Heart right ventricle (tissue), 16 donors: ENCODE data around the gene TSC22D1. TPM values are rescaled to one million over a fixed set of nuclear protein-coding genes. Genes with fewer than 3 reads are reported as not detected.

ENCODE experiments used
- ATAC-seq, 8 donors: fragments of 200-7000 bp; cut with Tn5 transposase; one replicate each; pipeline ENCODE4 v1.9.1; 2020; ENCODE audit warnings: mild to moderate bottlenecking in 8 of 8, moderate library complexity in 8 of 8, moderate number of reproducible peaks in 1 of 8
- DNase-seq, 2 donors: peaks; one replicate each; pipeline ENCODE4 v3.0.0-alpha.2; 2020
- H3K27ac ChIP-seq, 10 donors: fragments of 200-600 bp; sonication (generic) in 2 of 10; one replicate each; pipeline versions ENCODE4 v1.5.0 to v1.8.0; 2020 to 2022; ENCODE audit warnings: mild to moderate bottlenecking in 3 of 10
- H3K27me3 ChIP-seq, 7 donors: fragments of 200-600 bp; one replicate each; pipeline ENCODE4 v1.8.0; 2021 to 2022; ENCODE audit warnings: mild to moderate bottlenecking in 2 of 7
- H3K36me3 ChIP-seq, 9 donors: fragments of 200-600 bp; sonication (generic) in 1 of 9; one replicate each; pipeline versions ENCODE4 v1.5.0 to v1.8.0; 2020 to 2022; ENCODE audit warnings: mild to moderate bottlenecking in 2 of 9
- H3K4me1 ChIP-seq, 9 donors: fragments of 200-600 bp; sonication (generic) in 1 of 9; one replicate each; pipeline versions ENCODE4 v1.5.0 to v1.8.0; 2020 to 2022; ENCODE audit warnings: mild to moderate bottlenecking in 4 of 9
- H3K4me3 ChIP-seq, 10 donors: fragments of 200-600 bp; sonication (generic) in 2 of 10; one replicate each; pipeline versions ENCODE4 v1.5.0 to v1.8.0; 2020 to 2022; ENCODE audit warnings: mild to moderate bottlenecking in 7 of 10, moderate library complexity in 2 of 10
- H3K9me3 ChIP-seq, 11 donors: fragments of 200-600 bp in 10 of 11; sonication (generic) in 2 of 11; one replicate each; pipeline versions ENCODE4 v1.5.0 to v1.8.0; 2013 to 2022; ENCODE audit warnings: mild to moderate bottlenecking in 2 of 11, control low read depth in 1 of 11, moderate library complexity in 1 of 11
- WGBS, 2 donors: extraction: QIAGEN DNeasy Blood & Tissue Kit; methylation state at CpG; one replicate each; pipeline ENCODE4 v1.1.7; 2013; ENCODE audit warnings: inconsistent platforms in 1 of 2; 5-methylcytosine and 5-hydroxymethylcytosine counted together
- intact Hi-C, 10 donors: fragments of 100-400 bp; cut with DNase I; formaldehyde crosslinking; loops; one replicate each; pipeline versions ENCODE4 v1.11.1 to v1.14.2; 2022
- polyA plus RNA-seq, 2 donors: library from polyadenylated mRNA; stranded (reverse); fragments of 200-250 nt; gene quantifications; one replicate each; pipeline ENCODE4 v1.2.3, GENCODE V29; 2013
- total RNA-seq, 10 donors: library from RNA; stranded (reverse); fragmentation: NEBNext Ultra II Directional in 3 of 10; extraction: Animal tissue kit (Norgen Biotek cat#: 25700) in 3 of 10; gene quantifications; one replicate each; pipeline versions ENCODE4 v1.2.1 to v1.2.4, GENCODE V29; 2021 to 2023
- TF ChIP-seq, protein P1 (sequence below), 9 donors: fragments of 200-600 bp; sonication (generic) in 2 of 9; IDR thresholded peaks; one replicate each; pipeline versions ENCODE4 v1.5.0 to v1.8.0; 2021 to 2022; ENCODE audit warnings: antibody characterized with exemption in 9 of 9, mild to moderate bottlenecking in 5 of 9, moderate library complexity in 1 of 9
- donor health status: Arrhythmogenic right ventricular cardiomyopathy.
- donor health status: ischemic (EF 13 %, LVEDD 7.1; RV severe dilation, severe dysfunction).
- donor health status: healthy with polysubstance abuse.
- donor health status: DM: no; HTN: yes; CAD: no.
- donor health status: DM: no; HTN: no; CAD: no.
- donor health status: ischemic (EF 25% LVEDD 6.9; RV normal size, moderate dysfunction).
- donor health status: ischemic (EF 25% LVEDD 5.7; RV mildly dilated, moderate dysfunction).
- donor health status: healthy.
- donor health status: DM: yes; HTN: yes; CAD: no.
- donor health status: Ischemic cardiomyopathy.
- donor health status: ischemic (EF 35%, LVEDD 5.7; RV mildly dilated, moderate dysfunction).
- donor health status: nonischemic (EF 11% LVEDD 7.7; RV severe dilation, severe dysfunction).
- donor health status: DM: yes; HTN: yes; CAD: no.
- donor health status: PGD.
- donor health status: ischemic (EF 29% LVEDD 5.4; RV normal size, mild dysfunction).
- donor health status: nonischemic (EF 23%, LVEDD 6.1; RV moderate dilation, normal function).

The TSC22D1 gene
- total and polyA plus RNA-seq, 12 donors, result 48.5 to 200 (median 113) TPM

- intact Hi-C loops, result loop anchor here in 6 of 10 donors (1.0 to 10.0 kb wide), 14 partner anchors 79 to 398 kb away; no protein-coding TSS in a partner anchor
- peak overlapping the region; percentile 86 to 98 (median 97) for H3K27ac ChIP-seq
- no peaks in the 10 kb centered on the region for H3K36me3 ChIP-seq
- TF ChIP-seq, protein P1, sequence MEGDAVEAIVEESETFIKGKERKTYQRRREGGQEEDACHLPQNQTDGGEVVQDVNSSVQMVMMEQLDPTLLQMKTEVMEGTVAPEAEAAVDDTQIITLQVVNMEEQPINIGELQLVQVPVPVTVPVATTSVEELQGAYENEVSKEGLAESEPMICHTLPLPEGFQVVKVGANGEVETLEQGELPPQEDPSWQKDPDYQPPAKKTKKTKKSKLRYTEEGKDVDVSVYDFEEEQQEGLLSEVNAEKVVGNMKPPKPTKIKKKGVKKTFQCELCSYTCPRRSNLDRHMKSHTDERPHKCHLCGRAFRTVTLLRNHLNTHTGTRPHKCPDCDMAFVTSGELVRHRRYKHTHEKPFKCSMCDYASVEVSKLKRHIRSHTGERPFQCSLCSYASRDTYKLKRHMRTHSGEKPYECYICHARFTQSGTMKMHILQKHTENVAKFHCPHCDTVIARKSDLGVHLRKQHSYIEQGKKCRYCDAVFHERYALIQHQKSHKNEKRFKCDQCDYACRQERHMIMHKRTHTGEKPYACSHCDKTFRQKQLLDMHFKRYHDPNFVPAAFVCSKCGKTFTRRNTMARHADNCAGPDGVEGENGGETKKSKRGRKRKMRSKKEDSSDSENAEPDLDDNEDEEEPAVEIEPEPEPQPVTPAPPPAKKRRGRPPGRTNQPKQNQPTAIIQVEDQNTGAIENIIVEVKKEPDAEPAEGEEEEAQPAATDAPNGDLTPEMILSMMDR (IDR thresholded peaks at IDR 0.05), result no peak
- H3K4me1 ChIP-seq, result peaks cover 4 to 53% (median 42%) of the 10 kb centered on the region in 9 donors
- H3K4me3 ChIP-seq, result peak overlapping the region; percentile 68 to 98 (median 94)
- peak in 5 of 8 donors; percentile 7 to 54 (median 21) for ATAC-seq
- no peaks in the 10 kb centered on the region for H3K27me3 ChIP-seq
- H3K9me3 ChIP-seq, result no peaks in the 10 kb centered on the region
- DNase-seq, result no peak
- 0% methylated on average over 72 to 110 of the region's 111 CpGs for WGBS, 2 donors
Observed at GRCh38 chr13:44576351-44577235, 463 bp upstream of the TSC22D1 start.

DNA sequence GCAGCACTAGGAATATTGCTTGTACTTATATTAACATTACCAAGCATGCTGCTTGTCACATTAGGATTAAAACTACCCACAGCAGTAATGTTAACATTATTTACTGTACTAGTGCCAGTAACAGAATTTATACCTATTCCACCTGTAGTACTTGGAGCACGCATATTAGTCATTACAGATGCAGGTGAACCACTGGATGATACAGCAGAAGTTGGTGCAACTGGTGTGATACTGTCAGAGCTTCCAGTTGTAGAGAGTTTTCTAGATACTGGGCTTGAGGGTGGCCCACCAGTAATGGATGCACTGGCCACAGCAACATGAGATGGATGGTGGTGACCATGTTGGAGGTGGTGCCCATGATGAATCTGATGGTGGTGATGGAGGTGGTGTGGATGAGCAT is 1.1 kb downstream of the TSC22D1 start:
- H3K9me3 ChIP-seq, result no peaks in the 10 kb centered on the region
- ATAC-seq (no peak), DNase-seq (no peak)
- no peaks in the 10 kb centered on the region for H3K27me3 ChIP-seq
- intact Hi-C loops, result loop anchor here in 6 of 10 donors (5.0 to 10.0 kb wide), 12 partner anchors 78 to 400 kb away; no protein-coding TSS in a partner anchor
- peaks cover 4 to 69% (median 52%) of the 10 kb centered on the region in 9 donors for H3K4me1 ChIP-seq
- 97 to 100% methylated on average over 1 of the region's 1 CpG for WGBS, 2 donors
- peak overlapping the region in 9 of 10 donors; percentile 68 to 98 (median 96) for H3K4me3 ChIP-seq
- TF ChIP-seq, protein P1 (IDR thresholded peaks at IDR 0.05), result no peak
- H3K27ac ChIP-seq, result peak overlapping the region in 2 of 10 donors; percentile 97
- no peaks in the 10 kb centered on the region for H3K36me3 ChIP-seq

DNA sequence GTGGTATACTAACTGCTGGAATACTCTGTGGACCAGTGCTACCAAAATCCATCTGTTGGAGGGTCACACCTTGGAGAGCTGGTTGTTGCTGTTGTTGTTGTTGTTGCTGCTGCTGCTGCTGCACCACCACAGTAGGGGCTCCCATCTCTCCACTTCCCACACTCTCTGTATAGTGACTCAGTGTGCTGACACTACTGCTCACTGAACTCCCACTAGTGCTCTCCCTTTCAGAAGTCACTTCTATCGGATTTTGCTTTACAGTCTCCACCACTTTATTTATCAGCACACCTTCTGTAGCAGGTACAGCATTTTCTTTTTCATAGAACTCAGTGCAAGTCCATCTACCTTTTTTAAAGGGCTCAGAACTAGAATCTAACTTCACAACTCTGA is 1.7 kb downstream of the TSC22D1 start:
- DNase-seq (no peak), ATAC-seq (no peak)
- Histone ChIP-seq H3K4me3 (peak overlapping the region in 3 of 10 donors; percentile 93 to 98 (median 96)), H3K27me3 (no peaks in the 10 kb centered on the region), H3K36me3 (no peaks in the 10 kb centered on the region), H3K9me3 (no peaks in the 10 kb centered on the region), H3K27ac (no peak overlapping the region), H3K4me1 (peaks cover 4 to 74% (median 53%) of the 10 kb centered on the region in 9 donors)
- intact Hi-C loops, result loop anchor here in 4 of 10 donors (10.0 kb wide), 5 partner anchors 90 to 400 kb away; no protein-coding TSS in a partner anchor
- TF ChIP-seq, protein P1 (IDR thresholded peaks at IDR 0.05), result peak in 1 of 9 donors; percentile 3
- WGBS, 2 donors, result 84 to 90% methylated on average over 1 of the region's 1 CpG

DNA sequence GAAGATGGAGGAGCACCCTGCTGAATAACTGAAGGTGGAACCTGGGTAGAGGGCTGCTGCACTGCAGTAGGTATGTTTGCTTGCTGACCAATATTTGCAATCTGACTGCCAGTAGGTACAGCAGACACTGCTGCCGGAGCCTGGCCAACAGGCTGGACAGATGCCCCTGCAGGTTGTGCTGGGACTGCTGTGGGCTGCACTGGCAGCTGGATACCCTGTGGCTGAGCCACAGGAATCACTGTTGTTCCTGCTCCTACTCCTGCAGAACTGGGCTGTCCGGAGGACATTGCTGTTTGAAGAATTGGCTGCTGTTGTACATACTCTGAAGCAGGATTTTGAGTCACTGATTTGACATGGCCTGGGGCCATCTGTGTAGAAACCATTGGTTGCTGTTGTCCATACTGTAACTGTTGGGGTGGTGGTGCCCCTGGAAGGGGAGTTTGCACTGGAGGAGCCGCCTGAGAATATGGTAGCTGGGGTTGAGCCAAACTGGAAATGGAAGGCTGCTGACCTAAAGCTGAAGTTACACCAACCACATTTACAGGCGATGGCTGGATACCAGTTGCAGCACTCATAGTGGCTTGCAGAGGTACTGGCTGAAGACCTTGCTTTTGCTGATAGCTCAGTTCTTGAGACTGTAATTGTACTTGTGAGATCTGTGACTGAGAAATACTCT is 2.2 kb downstream of the TSC22D1 start:
- intact Hi-C loops, result loop anchor here in 4 of 10 donors (10.0 kb wide), 5 partner anchors 89 to 401 kb away; no protein-coding TSS in a partner anchor
- Histone ChIP-seq H3K36me3 (no peaks in the 10 kb centered on the region), H3K4me1 (peaks cover 4 to 77% (median 53%) of the 10 kb centered on the region in 9 donors), H3K4me3 (peak overlapping the region in 2 of 10 donors; percentile 93 to 96), H3K27ac (no peak overlapping the region), H3K9me3 (no peaks in the 10 kb centered on the region), H3K27me3 (no peaks in the 10 kb centered on the region)
- ATAC-seq, result no peak
- no peak for DNase-seq
- 87 to 88% methylated on average over 4 of the region's 4 CpGs for WGBS, 2 donors
- TF ChIP-seq, protein P1 (IDR thresholded peaks at IDR 0.05), result peak in 6 of 9 donors; percentile 1 to 30 (median 24)
